HEK293 (cell line): ENCODE data around the gene SEC14L6.

Experiments used
- CTCF ChIA-PET: fragments of 350-600 bp; formaldehyde crosslinking; extraction: SDS; loops from one replicate; lab custom pipeline; 2021; ENCODE audit warnings: antibody characterized with exemption; lab: Yijun Ruan, JAX
- POLR2A ChIA-PET: fragments of 300-600 bp; formaldehyde crosslinking; extraction: SDS; loops from one replicate; lab custom pipeline; 2020; ENCODE audit warnings: antibody characterized with exemption, inconsistent platforms; lab: Yijun Ruan, JAX
- H3K27ac ChIP-seq: fragments of 200-500 bp; sonication (Bioruptor generic); 2 replicates; pipeline ENCODE4 v1.5.1; 2014; ENCODE audit warnings: low read depth, low read length, control low read depth, inconsistent platforms; ENCODE audit errors: extremely low read depth
- H3K36me3 ChIP-seq, 2 experiments: fragments of 200-500 bp in 1 of 2; sonication (Bioruptor generic) in 1 of 2; 1 replicate in 1 of 2; 2 replicates in 1 of 2; pipeline ENCODE4 v1.5.1; 2014 to 2017; ENCODE audit warnings: inconsistent platforms in 2 of 2, low read length in 2 of 2; ENCODE audit not compliant: control insufficient read depth in 2 of 2, insufficient read depth in 1 of 2
- H3K4me1 ChIP-seq: fragments of 200-500 bp; sonication (Bioruptor generic); 2 replicates; pipeline ENCODE4 v1.5.1; 2014; ENCODE audit warnings: mild to moderate bottlenecking, low read length, inconsistent platforms; ENCODE audit not compliant: control insufficient read depth, insufficient read depth
- H3K4me3 ChIP-seq: 2 replicates; pipeline ENCODE4 v1.5.1; 2011; ENCODE audit warnings: low read depth, mild to moderate bottlenecking, control low read depth, low read length, moderate library complexity
- H3K9me3 ChIP-seq: fragments of 200-500 bp; sonication (Bioruptor generic); 2 replicates; pipeline ENCODE4 v1.5.1; 2014; ENCODE audit warnings: low read depth, low read length, inconsistent platforms; ENCODE audit not compliant: control insufficient read depth, insufficient read depth
- BCL11A ChIP-seq: fragments of 450-650 bp; formaldehyde crosslinking; IDR thresholded peaks from 2 replicates; pipeline ENCODE4 v1.5.1; 2016; ENCODE audit warnings: low read depth, missing biosample characterization, missing genetic modification characterization
- CTCF ChIP-seq: fragments of 450-650 bp; formaldehyde crosslinking; IDR thresholded peaks from 2 replicates; pipeline ENCODE4 v1.5.1; 2016; ENCODE audit warnings: missing biosample characterization, missing genetic modification characterization
- GFI1B ChIP-seq: fragments of 450-650 bp; formaldehyde crosslinking; IDR thresholded peaks from 2 replicates; pipeline ENCODE4 v1.5.1; 2016; ENCODE audit warnings: missing biosample characterization, missing genetic modification characterization
- KLF1 ChIP-seq: fragments of 450-650 bp; formaldehyde crosslinking; IDR thresholded peaks from 2 replicates; pipeline ENCODE4 v1.5.1; 2016; ENCODE audit warnings: missing biosample characterization, missing genetic modification characterization
- MZF1 ChIP-seq: fragments of 450-650 bp; formaldehyde crosslinking; IDR thresholded peaks from 2 replicates; pipeline ENCODE4 v1.5.1; 2017; ENCODE audit warnings: missing biosample characterization, missing genetic modification characterization, borderline replicate concordance
- RBAK ChIP-seq: fragments of 450-650 bp; formaldehyde crosslinking; IDR thresholded peaks from 2 replicates; pipeline ENCODE4 v1.5.1; 2016; ENCODE audit warnings: missing biosample characterization, missing genetic modification characterization
- SCRT1 ChIP-seq: fragments of 450-650 bp; formaldehyde crosslinking; IDR thresholded peaks from 2 replicates; pipeline ENCODE4 v1.5.1; 2016; ENCODE audit warnings: missing biosample characterization, missing genetic modification characterization, borderline replicate concordance
- SP3 ChIP-seq: fragments of 450-650 bp; formaldehyde crosslinking; IDR thresholded peaks from 2 replicates; pipeline ENCODE4 v1.5.1; 2016; ENCODE audit warnings: missing biosample characterization, missing genetic modification characterization
- TCF7L2 ChIP-seq: IDR thresholded peaks from 2 replicates; pipeline ENCODE4 v1.6.1; 2011; ENCODE audit warnings: low read depth, mild to moderate bottlenecking, inconsistent platforms, low read length, moderate library complexity, borderline replicate concordance
- ZBTB44 ChIP-seq: fragments of 450-650 bp; IDR thresholded peaks from 2 replicates; pipeline ENCODE4 v1.5.1; 2018; ENCODE audit warnings: missing biosample characterization, mild to moderate bottlenecking, missing genetic modification characterization
- ZNF121 ChIP-seq: fragments of 450-650 bp; formaldehyde crosslinking; IDR thresholded peaks from 2 replicates; pipeline ENCODE4 v1.5.1; 2016; ENCODE audit warnings: missing biosample characterization, missing genetic modification characterization
- ZNF138 ChIP-seq: fragments of 450-650 bp; formaldehyde crosslinking; IDR thresholded peaks from 2 replicates; pipeline ENCODE4 v1.5.1; 2016; ENCODE audit warnings: missing biosample characterization, missing genetic modification characterization, borderline replicate concordance
- ZNF175 ChIP-seq: fragments of 450-650 bp; formaldehyde crosslinking; IDR thresholded peaks from 2 replicates; pipeline ENCODE4 v1.5.1; 2016; ENCODE audit warnings: missing biosample characterization, missing genetic modification characterization
- ZNF2 ChIP-seq: fragments of 450-650 bp; formaldehyde crosslinking; IDR thresholded peaks from 2 replicates; pipeline ENCODE4 v1.5.1; 2016; ENCODE audit warnings: missing biosample characterization, missing genetic modification characterization
- ZNF202 ChIP-seq: fragments of 450-650 bp; formaldehyde crosslinking; IDR thresholded peaks from 2 replicates; pipeline ENCODE4 v1.5.1; 2016; ENCODE audit warnings: missing biosample characterization, missing genetic modification characterization, borderline replicate concordance
- ZNF324 ChIP-seq: fragments of 450-650 bp; formaldehyde crosslinking; IDR thresholded peaks from 2 replicates; pipeline ENCODE4 v1.5.1; 2016; ENCODE audit warnings: missing biosample characterization, missing genetic modification characterization
- ZNF549 ChIP-seq: fragments of 450-650 bp; IDR thresholded peaks from 2 replicates; pipeline ENCODE4 v1.5.1; 2018; ENCODE audit warnings: missing biosample characterization, missing genetic modification characterization, mild to moderate bottlenecking, inconsistent platforms, moderate library complexity
- ZNF701 ChIP-seq: fragments of 450-650 bp; formaldehyde crosslinking; IDR thresholded peaks from 2 replicates; pipeline ENCODE4 v1.5.1; 2016; ENCODE audit warnings: missing biosample characterization, missing genetic modification characterization
- ZNF707 ChIP-seq: fragments of 450-650 bp; formaldehyde crosslinking; IDR thresholded peaks from 2 replicates; pipeline ENCODE4 v1.5.1; 2016; ENCODE audit warnings: missing biosample characterization, missing genetic modification characterization
- ZNF768 ChIP-seq: fragments of 450-650 bp; formaldehyde crosslinking; IDR thresholded peaks from 2 replicates; pipeline ENCODE4 v1.5.1; 2018; ENCODE audit warnings: missing biosample characterization, mild to moderate bottlenecking, missing genetic modification characterization
- TF ChIP-seq, protein P1 (sequence below): fragments of 450-650 bp; formaldehyde crosslinking; IDR thresholded peaks from 2 replicates; pipeline ENCODE4 v1.5.1; 2016; ENCODE audit warnings: missing biosample characterization, missing genetic modification characterization
- TF ChIP-seq, protein P2 (sequence below): fragments of 450-650 bp; formaldehyde crosslinking; IDR thresholded peaks from 2 replicates; pipeline ENCODE4 v1.5.1; 2016; ENCODE audit warnings: missing biosample characterization, missing genetic modification characterization

The SEC14L6 gene

DNA sequence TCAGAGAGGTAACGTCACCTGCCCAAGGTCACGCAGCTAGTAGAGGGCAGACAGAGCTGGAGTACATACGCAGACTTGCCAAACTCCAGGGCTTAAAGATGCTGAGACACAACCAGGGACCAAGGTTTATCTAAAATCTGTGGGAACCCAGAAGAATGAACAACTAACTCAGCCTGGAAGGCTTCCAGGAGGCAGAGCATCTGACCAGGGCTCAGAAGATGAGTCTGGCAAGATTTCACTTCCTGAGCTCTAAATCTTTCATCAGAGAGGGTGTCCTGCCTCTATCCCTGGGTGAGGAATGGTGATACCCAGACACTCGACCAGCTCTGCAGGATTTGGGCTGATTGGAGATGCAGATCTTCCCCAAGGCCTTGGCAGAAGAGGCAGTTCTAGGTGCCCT is 18.8 kb upstream of the SEC14L6 start (continued):
- TF ChIP-seq, protein P1, sequence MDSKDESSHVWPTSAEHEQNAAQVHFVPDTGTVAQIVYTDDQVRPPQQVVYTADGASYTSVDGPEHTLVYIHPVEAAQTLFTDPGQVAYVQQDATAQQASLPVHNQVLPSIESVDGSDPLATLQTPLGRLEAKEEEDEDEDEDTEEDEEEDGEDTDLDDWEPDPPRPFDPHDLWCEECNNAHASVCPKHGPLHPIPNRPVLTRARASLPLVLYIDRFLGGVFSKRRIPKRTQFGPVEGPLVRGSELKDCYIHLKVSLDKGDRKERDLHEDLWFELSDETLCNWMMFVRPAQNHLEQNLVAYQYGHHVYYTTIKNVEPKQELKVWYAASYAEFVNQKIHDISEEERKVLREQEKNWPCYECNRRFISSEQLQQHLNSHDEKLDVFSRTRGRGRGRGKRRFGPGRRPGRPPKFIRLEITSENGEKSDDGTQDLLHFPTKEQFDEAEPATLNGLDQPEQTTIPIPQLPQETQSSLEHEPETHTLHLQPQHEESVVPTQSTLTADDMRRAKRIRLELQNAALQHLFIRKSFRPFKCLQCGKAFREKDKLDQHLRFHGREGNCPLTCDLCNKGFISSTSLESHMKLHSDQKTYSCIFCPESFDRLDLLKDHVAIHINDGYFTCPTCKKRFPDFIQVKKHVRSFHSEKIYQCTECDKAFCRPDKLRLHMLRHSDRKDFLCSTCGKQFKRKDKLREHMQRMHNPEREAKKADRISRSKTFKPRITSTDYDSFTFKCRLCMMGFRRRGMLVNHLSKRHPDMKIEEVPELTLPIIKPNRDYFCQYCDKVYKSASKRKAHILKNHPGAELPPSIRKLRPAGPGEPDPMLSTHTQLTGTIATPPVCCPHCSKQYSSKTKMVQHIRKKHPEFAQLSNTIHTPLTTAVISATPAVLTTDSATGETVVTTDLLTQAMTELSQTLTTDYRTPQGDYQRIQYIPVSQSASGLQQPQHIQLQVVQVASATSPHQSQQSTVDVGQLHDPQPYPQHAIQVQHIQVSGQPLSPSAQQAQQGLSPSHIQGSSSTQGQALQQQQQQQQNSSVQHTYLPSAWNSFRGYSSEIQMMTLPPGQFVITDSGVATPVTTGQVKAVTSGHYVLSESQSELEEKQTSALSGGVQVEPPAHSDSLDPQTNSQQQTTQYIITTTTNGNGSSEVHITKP (tag by site-specific recombination): no peak
- TF ChIP-seq CTCF (tag by site-specific recombination) (no peak), MZF1 (tag by site-specific recombination) (no peak), GFI1B (tag by site-specific recombination) (no peak), ZNF768 (tag by site-specific recombination) (no peak), ZNF707 (tag by site-specific recombination) (no peak), RBAK (tag by site-specific recombination) (no peak), ZNF2 (tag by site-specific recombination) (no peak), BCL11A (no peak)

GRCh38 chr22:30564761-30565119 is 18.2 kb upstream of the SEC14L6 start:
- H3K9me3 ChIP-seq: no peaks in the 10 kb centered on the region
- H3K27ac ChIP-seq: no peak overlapping the region
- ChIA-PET CTCF (interaction anchor here (1.3 kb wide), 1 partner anchor 191 kb away, joined by 4 read pairs; no protein-coding TSS in a partner anchor), POLR2A (no interaction called here)
- no peaks in the 10 kb centered on the region for H3K4me1 ChIP-seq
- TF ChIP-seq ZNF121: no peak
- TF ChIP-seq ZNF202 (tag by site-specific recombination): no peak
- TF ChIP-seq KLF1 (tag by site-specific recombination): no peak
- TF ChIP-seq ZNF175 (tag by site-specific recombination): no peak
- TF ChIP-seq SCRT1 (tag by site-specific recombination): no peak
- no peak for TF ChIP-seq ZNF549 (tag by site-specific recombination)
- TF ChIP-seq SP3 (tag by site-specific recombination): no peak
- no peak for TF ChIP-seq ZBTB44 (tag by site-specific recombination)
- TF ChIP-seq, protein P2, sequence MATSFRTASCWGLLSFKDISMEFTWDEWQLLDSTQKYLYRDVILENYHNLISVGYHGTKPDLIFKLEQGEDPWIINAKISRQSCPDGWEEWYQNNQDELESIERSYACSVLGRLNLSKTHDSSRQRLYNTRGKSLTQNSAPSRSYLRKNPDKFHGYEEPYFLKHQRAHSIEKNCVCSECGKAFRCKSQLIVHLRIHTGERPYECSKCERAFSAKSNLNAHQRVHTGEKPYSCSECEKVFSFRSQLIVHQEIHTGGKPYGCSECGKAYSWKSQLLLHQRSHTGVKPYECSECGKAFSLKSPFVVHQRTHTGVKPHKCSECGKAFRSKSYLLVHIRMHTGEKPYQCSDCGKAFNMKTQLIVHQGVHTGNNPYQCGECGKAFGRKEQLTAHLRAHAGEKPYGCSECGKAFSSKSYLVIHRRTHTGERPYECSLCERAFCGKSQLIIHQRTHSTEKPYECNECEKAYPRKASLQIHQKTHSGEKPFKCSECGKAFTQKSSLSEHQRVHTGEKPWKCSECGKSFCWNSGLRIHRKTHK (tag by site-specific recombination): no peak
- TF ChIP-seq ZNF138 (tag by site-specific recombination): no peak
- no peak for TF ChIP-seq TCF7L2
- TF ChIP-seq ZNF701 (tag by site-specific recombination): no peak
- TF ChIP-seq ZNF324: no peak
- H3K4me3 ChIP-seq: no peak overlapping the region
- no peaks in the 10 kb centered on the region for H3K36me3 ChIP-seq
